IMR-90 (cell line): ENCODE measurements around the gene SYT5. TPM values are rescaled to one million over a fixed set of nuclear protein-coding genes. Genes with fewer than 3 reads are reported as not detected.

Experiments used
- ATAC-seq: fragments of 200-7000 bp; cut with Tn5 transposase; 2 replicates; pipeline ENCODE4 v1.9.1; 2020; ENCODE audit warnings: low read depth, mild to moderate bottlenecking, moderate library complexity
- BruUV-seq: library from RNA; stranded (reverse); fragments of 400-500 nt; replicated peaks from 2 replicates; lab custom pipeline; 2021; lab: Mats Ljungman, UMichigan
- CTCF ChIA-PET: fragments of 300-600 bp; formaldehyde crosslinking; extraction: SDS; loops from one replicate; lab custom pipeline; 2021; ENCODE audit warnings: antibody characterized with exemption; lab: Yijun Ruan, JAX
- POLR2A ChIA-PET: fragments of 300-600 bp; sonication (Branson Sonifier 250); formaldehyde crosslinking; loops from one replicate; lab custom pipeline; 2022; ENCODE audit warnings: antibody characterized with exemption; ENCODE audit not compliant: unreplicated experiment; lab: Charles Lee
- DNase-seq: peaks from one replicate; pipeline ENCODE4 v3.0.0; 2013
- H2AFZ ChIP-seq: replicated peaks from 2 replicates; pipeline ENCODE3; 2013; ENCODE audit warnings: low read length, mild to moderate bottlenecking; ENCODE audit not compliant: poor library complexity
- H2AK5ac ChIP-seq: 2 replicates; pipeline ENCODE4 v1.6.1; 2013; ENCODE audit warnings: low read depth, low read length, inconsistent platforms
- H2AK9ac ChIP-seq: replicated peaks from 2 replicates; pipeline ENCODE3; 2013; ENCODE audit warnings: mild to moderate bottlenecking, low read depth, low read length, moderate library complexity; ENCODE audit not compliant: poor library complexity
- H2BK120ac ChIP-seq: 2 replicates; pipeline ENCODE4 v1.6.1; 2013; ENCODE audit warnings: low read depth, low read length, inconsistent platforms
- H2BK15ac ChIP-seq: 3 replicates; pipeline ENCODE4 v1.6.1; 2013; ENCODE audit warnings: low read depth, low read length, inconsistent platforms
- H2BK20ac ChIP-seq: 2 replicates; pipeline ENCODE4 v1.6.1; 2013; ENCODE audit warnings: low read depth, mild to moderate bottlenecking, inconsistent platforms, low read length, moderate library complexity
- H2BK5ac ChIP-seq: 2 replicates; pipeline ENCODE4 v1.6.1; 2013; ENCODE audit warnings: mild to moderate bottlenecking, low read depth, low read length, inconsistent platforms; ENCODE audit not compliant: poor library complexity, severe bottlenecking
- H3K14ac ChIP-seq: replicated peaks from 2 replicates; pipeline ENCODE4 v1.6.1; 2013; ENCODE audit warnings: low read depth, low read length, inconsistent platforms
- H3K18ac ChIP-seq: 2 replicates; pipeline ENCODE4 v1.6.1; 2013; ENCODE audit warnings: low read depth, low read length, control low read depth
- H3K23ac ChIP-seq: 2 replicates; pipeline ENCODE4 v1.6.1; 2013; ENCODE audit warnings: low read depth, low read length, inconsistent platforms
- H3K27ac ChIP-seq: 2 replicates; pipeline ENCODE4 v1.5.1; 2013; ENCODE audit warnings: mild to moderate bottlenecking, control low read depth, low read length; ENCODE audit not compliant: insufficient read depth
- H3K27me3 ChIP-seq: 2 replicates; pipeline ENCODE4 v1.6.1; 2013; ENCODE audit warnings: low read length; ENCODE audit not compliant: control insufficient read depth, insufficient read depth
- H3K36me3 ChIP-seq: 2 replicates; pipeline ENCODE4 v1.6.1; 2013; ENCODE audit warnings: low read length, mixed read lengths; ENCODE audit not compliant: control insufficient read depth, insufficient read depth
- H3K4ac ChIP-seq: 2 replicates; pipeline ENCODE4 v1.6.1; 2013; ENCODE audit warnings: low read depth, low read length, inconsistent platforms
- H3K4me1 ChIP-seq: 2 replicates; pipeline ENCODE4 v1.6.1; 2013; ENCODE audit warnings: low read length, mixed read lengths; ENCODE audit not compliant: control insufficient read depth, insufficient read depth
- H3K4me2 ChIP-seq: 2 replicates; pipeline ENCODE4 v1.6.1; 2013; ENCODE audit warnings: low read depth, mild to moderate bottlenecking, control low read depth, low read length, moderate library complexity
- H3K4me3 ChIP-seq: 2 replicates; pipeline ENCODE4 v1.5.1; 2013; ENCODE audit warnings: low read depth, mild to moderate bottlenecking, control low read depth, low read length, moderate library complexity; ENCODE audit not compliant: insufficient read depth
- H3K56ac ChIP-seq: 2 replicates; pipeline ENCODE4 v1.6.1; 2013; ENCODE audit warnings: low read length, inconsistent platforms; ENCODE audit not compliant: insufficient read depth; ENCODE audit errors: extremely low read depth
- H3K79me1 ChIP-seq, 2 experiments: 2 replicates each; pipeline ENCODE4 v1.6.1; 2013; ENCODE audit warnings: low read length in 2 of 2, inconsistent platforms in 1 of 2, low read depth in 1 of 2
- H3K9ac ChIP-seq: 2 replicates; pipeline ENCODE4 v1.6.1; 2013; ENCODE audit warnings: low read depth, low read length, control low read depth
- H3K9me1 ChIP-seq: 2 replicates; pipeline ENCODE4 v1.6.1; 2013; ENCODE audit warnings: low read length, inconsistent platforms; ENCODE audit not compliant: insufficient read depth
- H3K9me3 ChIP-seq: 2 replicates; pipeline ENCODE4 v1.6.1; 2013; ENCODE audit warnings: low read length; ENCODE audit not compliant: control insufficient read depth, insufficient read depth
- H4K20me1 ChIP-seq: 2 replicates; pipeline ENCODE4 v1.6.1; 2013; ENCODE audit warnings: low read length, inconsistent platforms; ENCODE audit not compliant: insufficient read depth
- H4K5ac ChIP-seq: 2 replicates; pipeline ENCODE4 v1.6.1; 2013; ENCODE audit warnings: mild to moderate bottlenecking, low read depth, low read length, control low read depth
- H4K8ac ChIP-seq, 2 experiments: 2 replicates each; pipeline ENCODE4 v1.6.1; 2013; ENCODE audit warnings: low read depth in 2 of 2, low read length in 2 of 2, control low read depth in 1 of 2, inconsistent platforms in 1 of 2
- H4K91ac ChIP-seq: 2 replicates; pipeline ENCODE4 v1.6.1; 2013; ENCODE audit warnings: low read depth, low read length, inconsistent platforms; ENCODE audit not compliant: insufficient read depth
- CTCF ChIP-seq: conservative IDR thresholded peaks from 2 replicates; pipeline ENCODE4 v1.5.1; 2012; ENCODE audit warnings: mild to moderate bottlenecking, low read depth, low read length, improper control_type of control experiment
- MAZ ChIP-seq: IDR thresholded peaks from 2 replicates; pipeline ENCODE4 v1.6.1; 2012; ENCODE audit warnings: low read depth, mild to moderate bottlenecking, low read length, improper control_type of control experiment, moderate library complexity, borderline replicate concordance
- POLR2A ChIP-seq: IDR thresholded peaks from 2 replicates; pipeline ENCODE4 v1.6.1; 2012; ENCODE audit warnings: mild to moderate bottlenecking, low read depth, low read length
- RFX5 ChIP-seq: IDR thresholded peaks from 2 replicates; pipeline ENCODE4 v1.8.0; 2012; ENCODE audit warnings: low read depth, mild to moderate bottlenecking, low read length, moderate library complexity
- WGBS, 2 experiments: methylation state at CpG; one replicate each; pipeline versions ENCODE4 v1.1.5 to v1.1.7; 2013; ENCODE audit warnings: missing lambda C conversion rate in 2 of 2; ENCODE audit not compliant: insufficient read length in 1 of 2; ENCODE audit errors: extremely low coverage in 2 of 2; 5-methylcytosine and 5-hydroxymethylcytosine counted together
- dilution Hi-C: fragments of 300-500 bp; cut with HindIII; formaldehyde crosslinking; loops from one replicate; pipeline ENCODE4 v1.14.3; 2018; ENCODE audit warnings: low sequenced_read_pairs; ENCODE audit not compliant: unreplicated experiment
- in situ Hi-C: fragments of 300-500 bp; cut with MboI; formaldehyde crosslinking; loops from 3 replicates; pipeline ENCODE4 v1.14.3; 2019; ENCODE audit warnings: low sequenced_read_pairs, inconsistent platforms, mixed read lengths
- intact Hi-C: fragments of 100-400 bp; cut with micrococcal nuclease; formaldehyde crosslinking; loops from 2 replicates; pipeline ENCODE4 v1.10.0; 2022
- polyA plus RNA-seq, 3 experiments: library from polyadenylated mRNA; depleted of rRNA; stranded (reverse); fragments of >200 nt; gene quantifications; 2 replicates each; pipeline ENCODE4 v1.2.3, GENCODE V29; 2012; ENCODE audit warnings: low replicate concordance in 1 of 3
- total RNA-seq: library from RNA; depleted of rRNA; stranded (reverse); fragments of >200 nt; gene quantifications from 2 replicates; pipeline ENCODE4 v1.2.3, GENCODE V29; 2012

The SYT5 gene
- total and polyA plus RNA-seq, 2 of the 4 experiments (the other 2 are of a cell fraction) = under 0.01 to 0.15 TPM

- no peak overlapping the region for H2AK9ac ChIP-seq
- no peak overlapping the region for H2BK120ac ChIP-seq
- BruUV-seq = no TSS peak
- no peak overlapping the region for H3K4me2 ChIP-seq
- in situ Hi-C loops = no loop called here
- no peaks in the 10 kb centered on the region for H3K36me3 ChIP-seq
- no peak overlapping the region for H2AK5ac ChIP-seq
- no peak overlapping the region for H2AFZ ChIP-seq
- no peaks in the 10 kb centered on the region for H4K20me1 ChIP-seq
- H3K9me1 ChIP-seq = peaks cover 3% of the 10 kb centered on the region; the same call in 1 of the 2 replicates
- H4K8ac ChIP-seq = no peak overlapping the region
- 61% methylated on average over 9 of the region's 12 CpGs; no CpG with 5 or more reads in 1 of the 2 experiments for WGBS, 2 experiments
- no peak overlapping the region for H3K14ac ChIP-seq
- H3K4me3 ChIP-seq = no peak overlapping the region
- no peaks in the 10 kb centered on the region for H3K79me1 ChIP-seq
- H2BK5ac ChIP-seq = no peak overlapping the region
- H3K9ac ChIP-seq = no peak overlapping the region
- dilution Hi-C loops = no loop called here
- no peak overlapping the region for H3K18ac ChIP-seq
- H3K23ac ChIP-seq = no peak overlapping the region
- no peak overlapping the region for H3K27ac ChIP-seq
- H3K9me3 ChIP-seq = no peaks in the 10 kb centered on the region
- no peak for TF ChIP-seq MAZ
- TF ChIP-seq POLR2A = no peak
- TF ChIP-seq CTCF = no peak
- no peak for TF ChIP-seq RFX5
- no peaks in the 10 kb centered on the region for H3K4me1 ChIP-seq
- no peak overlapping the region for H4K91ac ChIP-seq
- no peak overlapping the region for H2BK20ac ChIP-seq
- H3K56ac ChIP-seq = no peak overlapping the region
- DNase-seq (no peak), ATAC-seq (no peak)
- CTCF ChIA-PET = no interaction called here
- H3K4ac ChIP-seq = no peak overlapping the region
- H3K27me3 ChIP-seq = peaks cover 24% of the 10 kb centered on the region
- no peak overlapping the region for H2BK15ac ChIP-seq
- POLR2A ChIA-PET = no interaction called here
- intact Hi-C loops = no loop called here
- H4K5ac ChIP-seq = no peak overlapping the region
Observed at GRCh38 chr19:55186080-55186479, 6.0 kb upstream of the SYT5 start.
